ENCODE results near the gene TXNDC15.
A peak's percentile ranks its signal among the peaks of the same experiment; 100 is the strongest.
"Not testable (repeated sequence)": the region's sequence is repeated elsewhere in the genome, so short reads cannot be mapped to it uniquely, and the experiment has no call there.

The TXNDC15 gene

DNA sequence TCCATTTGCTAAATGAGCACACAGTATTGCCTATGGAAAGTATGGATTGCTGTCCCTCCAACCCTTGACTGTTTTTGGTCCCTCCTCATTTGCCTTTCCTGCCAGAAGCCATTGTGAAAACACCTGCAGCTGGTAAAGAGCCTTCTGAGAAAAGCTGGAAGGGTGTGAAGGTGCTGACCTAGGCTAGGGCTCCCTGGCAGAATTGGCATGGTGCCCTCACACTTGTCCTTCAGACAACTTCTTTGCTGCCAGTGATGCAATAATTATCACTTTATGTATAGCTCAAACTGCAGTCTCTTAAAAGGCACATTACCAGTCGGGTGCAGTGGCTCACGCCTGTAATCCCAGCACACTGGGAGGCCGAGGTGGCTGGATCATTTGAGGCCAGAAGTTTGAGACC is 4.2 kb downstream of the TXNDC15 start:
- no peak for DNase-seq (ENCODE audit: low read depth)

- DNase-seq (ENCODE audit: low read depth): no peak
Observed at GRCh38 chr5:134879456-134879855, 5.3 kb downstream of the TXNDC15 start.

GRCh38 chr5:134880937-134881336 is 6.8 kb downstream of the TXNDC15 start:
- not testable (repeated sequence) for DNase-seq (ENCODE audit: low read depth)

- DNase-seq (ENCODE audit: low read depth): not testable (repeated sequence)
Observed at GRCh38 chr5:134881711-134882110, 7.5 kb downstream of the TXNDC15 start.

GRCh38 chr5:134887593-134888159 is 13.5 kb downstream of the TXNDC15 start:
- DNase-seq (ENCODE audit: low read depth): no peak

DNA sequence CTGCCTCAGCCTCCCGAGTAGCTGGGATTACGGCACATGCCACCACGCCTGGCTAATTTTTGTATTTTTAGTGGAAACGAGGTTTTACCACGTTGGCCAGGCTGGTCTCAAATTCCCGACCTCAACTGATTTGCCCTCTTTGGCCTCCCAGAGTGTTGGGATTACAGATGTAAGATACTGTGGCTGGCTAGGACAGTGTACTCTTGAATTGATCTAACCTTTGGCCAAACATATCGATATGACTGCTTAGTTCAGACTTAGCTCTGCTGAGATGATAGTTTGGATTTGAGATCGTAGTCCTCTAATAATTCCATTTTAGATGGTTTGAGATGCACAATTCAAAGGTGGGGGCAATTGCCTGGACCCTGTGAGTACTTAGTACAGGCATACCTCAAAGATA is 15.2 kb downstream of the TXNDC15 start:
- no peak for DNase-seq (ENCODE audit: low read depth)

DNA sequence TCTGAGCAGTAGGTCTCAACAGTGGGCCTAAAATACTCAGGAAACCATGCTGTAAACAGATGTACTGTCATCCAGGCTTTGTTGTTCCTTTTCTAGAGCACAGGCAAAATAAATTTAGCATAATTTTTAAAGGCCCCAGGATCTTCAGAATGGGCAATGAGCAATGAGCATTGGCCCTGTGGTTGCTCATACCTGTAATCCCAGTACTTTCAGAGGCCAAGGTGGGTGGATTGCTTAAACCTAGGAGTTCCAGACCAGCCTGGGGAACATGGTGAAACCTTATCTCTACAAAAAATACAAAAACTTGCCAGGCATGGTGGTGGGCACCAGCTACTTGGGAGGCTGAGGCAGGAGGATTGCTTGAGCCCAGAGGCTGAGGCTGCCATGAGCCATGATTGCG is 17.3 kb downstream of the TXNDC15 start:
- no peak for DNase-seq (ENCODE audit: low read depth)

GRCh38 chr5:134892282-134892681 is 18.1 kb downstream of the TXNDC15 start:
- no peak for DNase-seq (ENCODE audit: low read depth)

DNA sequence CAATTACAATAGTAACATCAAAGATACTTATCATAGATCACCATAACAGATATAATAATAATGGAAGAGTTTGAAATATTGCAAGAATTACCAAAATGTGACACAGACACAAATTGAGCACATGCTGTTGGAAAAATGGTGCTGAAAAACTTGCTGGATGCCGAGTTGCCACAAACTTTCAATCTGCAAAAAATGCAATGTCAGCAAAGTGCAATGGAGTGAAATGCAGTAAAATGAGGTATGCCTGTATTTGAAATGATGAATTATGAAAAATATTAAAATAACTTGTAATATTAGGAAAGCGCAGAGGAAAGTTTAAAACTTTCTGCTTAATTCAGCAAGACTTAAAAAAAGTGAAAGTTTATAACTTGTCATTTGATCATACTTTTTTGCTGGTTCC is 18.8 kb downstream of the TXNDC15 start:
- DNase-seq (ENCODE audit: low read depth): no peak

DNA sequence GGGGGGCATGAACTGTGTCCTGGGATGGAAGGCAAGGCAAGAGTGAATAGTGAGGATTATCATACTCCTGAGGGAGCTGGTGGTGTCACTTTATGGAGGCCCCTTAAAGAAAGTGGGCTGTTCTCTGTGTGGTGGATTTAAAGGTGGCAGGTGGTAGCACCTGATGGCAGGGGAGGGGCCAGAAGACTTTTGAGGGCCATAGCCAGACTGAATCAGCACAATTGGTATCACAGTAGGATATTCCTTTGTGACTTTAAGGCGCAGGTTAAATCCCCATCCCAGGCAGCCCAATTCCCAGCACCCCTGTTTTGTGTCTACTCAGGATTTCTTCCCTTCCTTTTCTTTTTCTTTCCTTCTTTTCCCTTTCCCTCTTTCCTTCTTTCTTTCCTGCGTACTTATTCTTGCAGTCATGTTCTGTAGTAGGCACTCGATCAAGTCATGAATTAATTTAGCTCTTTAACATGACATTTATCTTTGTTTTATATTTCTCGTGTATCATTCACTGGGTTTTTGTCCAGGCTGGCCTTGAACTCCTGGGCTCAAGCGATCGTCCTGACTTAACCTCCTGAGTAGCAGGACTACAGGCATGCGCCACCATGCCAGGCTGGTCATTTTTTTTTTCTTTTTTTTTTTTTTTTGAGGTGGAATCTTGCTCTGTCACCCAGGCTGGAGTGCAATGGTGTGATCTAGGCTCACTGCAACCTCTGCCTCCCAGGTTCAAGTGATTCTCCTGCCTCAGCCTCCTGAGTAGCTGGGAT is 19.8 kb downstream of the TXNDC15 start:
- DNase-seq (ENCODE audit: low read depth): no peak

- DNase-seq (ENCODE audit: low read depth): no peak
Observed at GRCh38 chr5:134902071-134902801, 28.1 kb downstream of the TXNDC15 start.

- DNase-seq (ENCODE audit: low read depth): peak; percentile 89
Observed at GRCh38 chr5:134904610-134905245, 30.6 kb downstream of the TXNDC15 start, which contains the start of gene PCBD2. Gene PCBD2 (plus strand): TSS chr5:134905131. CDS start chr5:134905140, 9 bp downstream.

- peak; percentile 58 for DNase-seq (ENCODE audit: low read depth)
Observed at GRCh38 chr5:134905246-134905996, 31.2 kb downstream of the TXNDC15 start.

DNA sequence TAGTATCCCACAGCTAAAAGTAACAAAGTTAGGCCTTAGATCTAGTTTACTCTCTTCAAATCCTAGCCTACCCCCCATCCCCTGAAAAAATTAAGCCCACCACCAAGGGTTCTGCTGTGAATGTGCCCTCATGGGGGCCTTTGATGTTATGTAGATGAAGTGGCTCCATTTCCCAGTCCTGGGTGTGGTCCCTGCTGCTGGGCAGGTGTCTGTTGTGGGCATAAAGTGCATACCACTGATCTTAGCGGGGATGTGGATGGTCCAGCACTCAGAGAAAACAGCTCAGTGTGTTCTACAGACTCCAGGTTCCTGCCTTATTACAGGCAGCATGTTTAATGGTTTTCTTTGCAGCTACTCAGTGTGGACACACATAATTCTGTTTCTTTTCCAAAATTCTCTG is 32.6 kb downstream of the TXNDC15 start:
- DNase-seq (ENCODE audit: low read depth): no peak

DNA sequence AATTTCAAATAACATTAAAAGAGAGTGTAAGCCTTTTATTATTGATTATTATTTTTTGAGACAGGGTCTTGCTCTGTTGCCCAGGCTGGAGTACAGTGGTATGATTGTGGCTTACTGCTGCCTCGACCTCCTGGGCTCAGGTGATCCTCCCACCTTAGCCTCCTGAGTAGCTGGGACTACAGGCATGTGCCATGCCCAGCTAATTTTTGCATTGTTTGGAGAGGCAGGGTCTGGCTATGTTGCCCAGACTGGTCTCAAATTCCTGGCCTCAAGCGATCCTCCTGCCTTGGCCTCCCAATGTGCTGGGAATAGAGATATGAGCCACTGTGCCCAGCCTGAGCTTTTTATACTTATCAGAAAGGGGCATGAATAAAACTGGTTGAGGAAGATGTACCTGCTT is 36.6 kb downstream of the TXNDC15 start:
- DNase-seq (ENCODE audit: low read depth): not testable (repeated sequence)

DNA sequence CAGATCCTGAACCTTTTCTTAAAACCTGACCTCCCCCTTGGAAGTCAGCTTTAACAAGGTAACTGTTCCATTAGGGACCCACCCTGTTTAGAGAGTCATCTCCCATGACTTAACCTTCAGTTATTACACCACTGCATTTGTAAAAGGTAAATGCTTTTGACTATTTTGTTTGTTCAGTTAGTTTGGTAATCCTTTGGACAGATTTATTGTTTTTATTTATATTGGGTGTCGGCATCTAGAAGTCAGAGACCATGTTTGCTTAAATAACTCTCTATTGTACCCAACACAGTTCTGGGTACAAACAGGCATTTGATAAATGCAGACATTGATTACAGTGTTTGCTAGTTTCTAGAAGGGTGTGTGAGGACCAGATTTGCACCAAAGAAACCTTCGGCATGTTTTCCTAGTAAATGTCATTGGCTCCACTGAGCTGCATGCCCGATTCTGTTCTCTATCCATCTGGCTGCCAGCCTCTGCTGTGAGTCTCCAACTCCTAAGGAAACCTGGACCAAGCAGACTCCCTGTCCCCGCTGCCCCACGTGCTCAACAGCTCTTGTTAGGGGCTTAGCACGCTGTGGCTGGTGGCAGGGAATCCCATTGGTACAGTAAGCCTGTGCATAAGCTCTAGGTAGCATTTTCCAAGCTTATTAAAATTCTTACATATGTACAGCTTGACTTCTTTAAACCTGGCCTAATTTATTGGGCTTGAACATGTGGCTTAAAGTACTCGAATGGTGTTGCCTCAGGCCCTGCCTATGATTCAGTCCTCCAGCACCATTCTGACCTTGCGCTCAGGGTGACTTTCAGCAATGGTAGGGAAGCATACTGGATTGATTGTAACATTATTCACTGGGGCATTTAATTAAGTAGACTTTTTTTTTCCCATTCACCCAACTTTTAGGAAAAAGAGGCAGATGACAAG is 37.4 kb downstream of the TXNDC15 start:
- DNase-seq (ENCODE audit: low read depth): no peak

GRCh38 chr5:134913254-134913653 is 39.1 kb downstream of the TXNDC15 start:
- DNase-seq (ENCODE audit: low read depth): no peak

DNA sequence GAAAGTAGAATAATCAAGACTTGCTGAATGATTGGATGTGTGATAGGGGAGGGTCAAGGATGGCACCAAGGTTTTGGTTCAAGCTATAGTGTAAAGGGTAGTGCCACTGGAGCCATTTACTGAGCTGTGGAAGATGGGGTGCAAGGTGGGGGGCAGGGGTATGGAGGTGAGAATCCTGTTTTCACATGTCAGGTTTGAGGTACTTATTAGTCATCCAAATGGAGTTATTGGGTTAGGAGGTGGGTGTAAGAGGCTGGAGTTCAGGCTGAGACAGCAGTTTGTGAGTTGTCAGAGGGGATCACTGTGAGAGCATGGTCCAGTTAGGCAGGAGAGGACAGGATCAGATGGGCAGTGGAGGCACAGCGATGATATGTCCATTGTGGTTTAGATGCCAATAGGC is 39.6 kb downstream of the TXNDC15 start:
- DNase-seq (ENCODE audit: low read depth): no peak

- DNase-seq (ENCODE audit: low read depth): no peak
Observed at GRCh38 chr5:134917070-134917815, 43.1 kb downstream of the TXNDC15 start.

DNA sequence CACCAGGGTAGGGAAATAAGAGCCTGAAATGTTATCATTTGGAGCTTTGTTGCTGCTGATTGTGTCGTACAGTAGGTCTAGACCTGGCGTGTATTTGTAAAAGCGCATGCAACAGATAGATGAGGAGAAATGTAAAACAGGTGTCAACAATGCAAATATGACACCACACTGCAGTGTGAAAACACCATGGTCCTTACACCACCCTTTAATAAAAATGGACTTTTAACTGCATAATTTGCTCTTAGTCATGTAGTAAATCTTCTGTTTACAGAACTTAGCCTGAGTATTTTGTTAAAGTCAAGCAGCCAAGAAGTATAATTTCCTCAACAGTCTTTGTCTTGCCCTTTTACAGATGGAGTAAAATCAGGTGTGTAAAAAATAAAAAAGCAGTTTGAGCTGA is 44.7 kb downstream of the TXNDC15 start:
- DNase-seq (ENCODE audit: low read depth): no peak
